GM18520 (cell line): ENCODE measurements around the gene WDR45.
"Not testable (repeated sequence)": the region's sequence is repeated elsewhere in the genome, so short reads cannot be mapped to it uniquely, and the experiment has no call there.

ENCODE experiments used
- ATAC-seq: cut with Tn5 transposase; IDR thresholded peaks from one replicate; pipeline ENCODE4 v1.9.1; 2021; ENCODE audit not compliant: unreplicated experiment

WDR45 gene

DNA sequence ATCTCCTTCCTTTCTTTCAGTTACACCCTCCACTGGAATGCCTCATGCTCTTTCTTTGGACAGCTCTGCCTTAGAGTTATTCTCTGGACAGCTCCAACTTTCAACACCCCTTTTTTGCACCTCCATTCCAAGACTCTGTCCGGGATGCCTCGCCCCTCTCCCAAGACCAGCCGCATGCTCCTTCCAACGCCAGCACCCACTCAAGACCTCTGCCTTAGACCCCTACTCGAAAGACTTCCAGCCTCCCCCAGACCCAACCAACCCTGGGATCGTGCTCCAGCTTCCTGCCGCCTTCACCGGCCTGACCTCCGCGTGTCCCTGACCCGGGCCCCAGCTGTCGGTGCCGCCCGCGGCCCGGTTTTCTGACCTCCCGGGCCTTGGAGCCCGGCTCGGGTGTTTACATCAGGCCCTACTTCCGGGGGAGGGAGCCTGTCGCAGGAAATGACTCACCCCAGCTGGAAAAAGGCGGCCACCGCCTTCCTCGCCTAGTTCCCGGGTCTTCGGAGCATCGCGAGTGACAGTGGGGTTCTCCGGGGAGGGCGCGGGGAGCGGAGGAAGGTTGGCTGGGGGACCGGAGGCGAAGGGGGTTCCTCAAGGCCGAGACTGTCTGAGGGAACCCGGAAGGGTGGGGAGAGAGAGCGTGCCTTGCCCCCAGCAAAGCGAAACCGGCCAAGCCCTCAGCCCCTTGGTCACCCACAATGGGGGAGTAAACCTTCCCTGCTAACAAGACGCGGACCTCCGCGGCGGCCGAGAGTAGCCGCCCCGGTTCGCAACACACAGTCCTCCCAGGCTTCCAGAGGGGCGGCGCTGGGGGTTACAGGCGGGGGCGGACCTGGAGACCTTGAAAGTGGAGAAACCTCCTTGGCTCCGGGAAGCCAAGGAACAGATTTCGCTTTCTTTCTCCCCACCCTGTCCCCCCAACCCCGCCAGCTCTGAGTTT, at the start of gene WDR45:
WDR45 (minus strand) TSS at position 399 of the 940 bp plus-strand sequence. CDS start 1,792 bp downstream, outside the sequence.
- no peak for ATAC-seq

DNA sequence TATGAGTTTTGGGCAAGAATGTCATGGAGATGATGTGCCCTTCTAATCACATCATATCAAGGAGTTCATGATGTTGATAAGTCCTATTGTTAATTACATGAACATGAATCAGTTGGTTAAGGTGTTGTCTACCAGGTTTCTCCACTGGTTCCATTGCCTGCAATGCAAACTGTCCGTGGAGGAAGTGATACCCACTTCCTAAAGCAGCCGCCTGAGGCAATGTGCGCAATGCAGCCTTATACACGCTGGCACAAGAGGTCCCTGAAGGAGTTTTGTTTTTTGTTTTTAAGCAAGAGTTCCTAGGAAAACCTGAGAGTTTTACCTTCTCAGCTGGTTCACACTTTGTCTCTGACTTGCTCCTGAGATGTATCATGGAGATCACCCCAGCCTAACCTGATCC, 49.7 kb upstream of the WDR45 start:
- ATAC-seq = no peak

DNA sequence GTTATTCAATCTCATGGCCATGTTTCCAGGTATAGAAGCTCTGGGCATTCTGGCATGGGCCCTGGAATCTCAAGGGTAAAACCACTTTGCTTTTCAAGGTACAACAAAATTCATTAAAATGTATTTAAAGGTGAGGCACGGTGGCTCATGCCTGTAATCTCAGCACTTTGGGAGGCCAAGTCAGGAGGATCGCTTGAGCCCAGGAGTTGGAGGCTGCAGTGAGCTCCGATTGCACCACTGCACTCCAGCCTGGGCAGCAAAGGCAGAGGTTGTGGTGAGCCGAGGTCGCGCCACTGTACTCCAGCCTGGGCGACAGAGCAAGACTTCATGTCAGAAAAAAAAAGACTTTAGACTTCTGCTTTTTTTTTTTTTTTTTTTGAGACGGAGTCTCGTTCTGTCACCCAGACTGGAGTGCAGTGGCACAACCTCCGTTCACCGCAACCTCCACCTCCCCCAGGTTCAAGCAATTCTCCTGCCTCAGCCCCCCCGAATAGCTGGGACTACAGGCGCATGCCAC, 48.1 kb upstream of the WDR45 start:
- ATAC-seq = not testable (repeated sequence)

DNA sequence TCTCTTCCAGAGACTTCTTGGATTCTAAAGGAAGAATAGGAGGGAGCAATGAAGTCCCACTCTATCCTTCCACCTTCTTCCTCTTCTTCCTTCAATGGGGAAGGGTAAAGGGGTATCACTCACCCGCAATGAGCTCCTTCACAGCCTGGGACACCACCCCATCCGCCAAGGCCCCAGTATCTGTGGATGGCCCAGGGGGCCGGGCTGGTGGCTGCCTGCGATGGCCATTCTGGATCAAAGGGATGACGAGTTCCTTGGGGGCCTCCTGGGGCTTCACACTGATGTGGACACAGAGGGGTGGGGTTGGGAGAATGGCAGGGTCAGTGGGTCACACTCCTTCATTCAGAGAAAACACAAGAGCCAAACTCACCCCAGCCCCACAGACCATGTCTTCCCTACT, 42.8 kb upstream of the WDR45 start:
- no peak for ATAC-seq

DNA sequence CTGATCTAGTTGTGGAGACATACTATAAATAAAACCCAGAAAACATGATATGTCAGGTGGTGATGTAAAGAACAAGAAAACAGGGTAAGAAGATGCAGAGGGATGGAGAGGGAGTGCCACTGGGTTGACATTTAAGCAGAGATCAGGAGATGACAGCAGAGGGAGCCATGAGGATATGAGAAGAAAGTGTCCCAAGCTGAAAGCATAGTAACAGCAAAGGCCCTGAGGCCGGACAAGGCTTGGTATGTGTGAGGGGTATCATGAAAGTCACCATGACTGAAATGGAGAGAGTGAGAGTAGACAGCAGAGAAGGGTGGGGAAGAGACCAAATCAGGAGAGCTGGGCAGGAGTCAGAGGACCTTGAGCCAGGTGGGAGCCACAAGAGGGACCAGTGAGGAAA, 40.4 kb upstream of the WDR45 start:
- ATAC-seq = no peak

DNA sequence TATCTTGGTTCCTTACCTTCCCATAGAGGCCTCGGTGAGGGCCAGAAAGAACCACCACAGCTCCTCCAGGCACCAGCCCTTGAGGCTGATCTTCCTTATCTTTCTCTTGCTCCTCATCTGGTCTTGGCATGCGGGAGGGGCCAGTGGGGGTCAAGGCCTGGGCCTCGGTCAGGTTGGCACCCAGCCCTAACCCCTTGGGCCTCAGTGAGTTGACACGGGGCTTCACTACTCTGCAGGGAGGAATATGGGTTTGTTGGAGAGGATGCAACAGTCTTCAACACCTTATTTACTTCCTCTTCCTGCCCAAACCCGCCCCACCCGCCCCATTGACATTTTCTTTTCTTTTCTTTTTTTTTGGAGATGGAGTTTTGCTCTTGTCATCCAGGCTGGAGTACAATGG, 37.9 kb upstream of the WDR45 start:
- ATAC-seq = no peak

DNA sequence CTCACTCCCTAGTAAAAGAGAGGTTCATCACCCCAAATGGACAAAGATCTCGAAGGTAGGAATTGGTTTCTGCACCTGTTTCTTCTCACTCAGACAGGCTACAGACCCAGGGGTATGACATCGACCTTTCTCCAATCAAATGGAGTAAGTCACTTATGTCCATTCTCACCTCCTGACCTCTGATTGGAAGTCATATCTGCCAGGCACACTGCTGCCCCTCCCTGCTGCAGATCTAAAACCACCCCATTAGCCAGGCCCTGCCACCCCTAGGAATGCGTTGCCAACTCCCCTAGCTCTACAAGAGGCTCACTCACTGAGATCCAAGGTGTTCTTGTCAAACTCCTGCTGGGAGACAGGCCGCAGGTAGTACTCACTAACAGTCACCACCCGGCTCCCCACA, 37.0 kb upstream of the WDR45 start:
- no peak for ATAC-seq

DNA sequence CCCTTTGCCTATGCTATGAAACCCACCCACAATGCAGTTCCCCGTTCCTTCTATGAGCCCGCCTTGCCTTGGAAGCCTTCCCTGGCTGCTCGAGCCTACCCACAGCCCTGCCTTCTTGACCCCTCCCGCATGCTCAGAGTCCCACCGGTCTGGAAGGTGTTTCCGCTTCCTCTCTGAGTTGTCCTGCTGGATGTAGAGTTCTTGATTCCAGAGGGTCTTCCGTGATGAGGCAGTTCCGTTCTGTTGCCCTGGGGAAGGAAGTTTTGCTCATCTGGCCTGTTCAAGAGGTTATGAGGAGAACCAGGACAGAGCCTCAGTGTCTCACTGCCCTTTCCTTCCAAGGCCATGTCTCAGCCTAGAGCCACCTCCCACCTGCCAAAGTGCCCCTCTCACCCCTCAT, 36.4 kb upstream of the WDR45 start:
- no peak for ATAC-seq

DNA sequence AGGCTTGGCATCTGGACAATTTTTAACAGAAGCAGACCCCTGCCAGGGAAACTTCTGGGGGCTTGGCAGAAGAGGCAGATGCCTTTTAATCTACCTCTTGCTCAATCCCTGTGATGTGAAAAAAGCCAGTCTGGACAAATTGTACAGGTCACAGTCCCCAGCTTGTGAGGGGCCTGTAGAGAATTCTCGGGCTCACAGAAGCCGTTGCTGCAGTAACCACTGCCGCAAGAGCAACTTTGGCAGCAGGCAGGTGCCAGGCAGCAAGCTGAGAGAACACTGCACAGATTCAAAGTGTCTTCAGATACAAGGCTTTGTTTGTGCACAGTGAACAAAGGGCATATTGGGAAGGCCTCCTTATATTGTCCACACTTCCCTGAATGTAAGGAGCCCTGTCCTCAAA, 32.1 kb upstream of the WDR45 start:
- no peak for ATAC-seq

DNA sequence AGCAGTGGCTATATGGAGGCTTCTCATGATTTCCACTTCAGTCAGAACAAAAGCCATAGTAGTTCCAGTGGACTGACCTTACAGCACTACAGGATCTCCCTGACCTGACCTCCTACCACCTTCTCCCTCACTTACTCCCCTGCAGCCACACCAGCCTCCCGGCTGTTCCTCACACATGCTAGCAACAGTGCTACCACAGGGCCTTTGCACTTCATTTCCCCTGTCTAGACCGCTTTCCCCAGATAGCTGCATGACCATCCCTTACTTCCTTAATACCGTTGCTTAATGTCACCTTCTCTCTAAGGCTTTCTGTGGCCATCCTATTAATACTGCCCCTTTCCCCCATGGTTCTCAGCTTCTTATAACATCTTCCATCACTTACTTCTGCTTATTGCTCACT, 30.7 kb upstream of the WDR45 start:
- ATAC-seq = no peak

DNA sequence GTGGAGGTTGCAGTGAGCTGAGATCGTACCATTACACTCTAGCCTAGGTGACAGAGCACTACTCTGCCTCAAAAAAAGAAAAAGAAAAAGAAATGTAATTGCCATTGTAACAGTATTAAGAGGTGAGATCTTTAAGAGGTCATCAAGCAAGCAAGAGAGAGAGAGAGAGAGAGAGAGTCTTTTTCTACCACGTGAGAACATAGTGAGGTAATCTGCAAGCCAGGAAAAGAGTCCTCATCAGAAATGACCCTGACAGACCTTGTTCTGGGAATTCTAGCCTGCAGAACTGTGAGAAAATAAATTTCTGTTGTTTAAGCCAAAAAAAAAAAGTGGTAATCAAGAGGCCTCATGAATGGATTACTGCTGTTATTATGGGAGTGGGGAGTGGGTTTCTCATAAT, 29.0 kb upstream of the WDR45 start:
- no peak for ATAC-seq

DNA sequence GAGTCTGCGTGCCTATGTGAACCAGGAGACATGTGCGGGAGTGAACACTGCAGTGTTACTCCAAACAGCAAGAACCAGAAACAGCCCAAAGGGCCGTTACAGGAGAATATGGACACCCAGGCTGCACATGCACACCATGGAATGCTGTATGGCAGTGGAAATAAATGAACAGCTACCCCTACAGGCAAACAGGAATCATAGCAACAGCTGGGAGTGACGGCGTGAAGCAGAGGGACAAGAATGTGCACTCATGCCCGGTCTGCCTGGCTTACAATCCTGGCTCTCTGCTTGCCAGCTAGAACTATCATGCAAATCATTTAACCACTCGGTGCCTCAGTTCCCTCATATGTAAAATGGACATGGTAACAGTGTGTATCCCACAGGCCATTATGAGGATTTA, 27.2 kb upstream of the WDR45 start:
- ATAC-seq = no peak

DNA sequence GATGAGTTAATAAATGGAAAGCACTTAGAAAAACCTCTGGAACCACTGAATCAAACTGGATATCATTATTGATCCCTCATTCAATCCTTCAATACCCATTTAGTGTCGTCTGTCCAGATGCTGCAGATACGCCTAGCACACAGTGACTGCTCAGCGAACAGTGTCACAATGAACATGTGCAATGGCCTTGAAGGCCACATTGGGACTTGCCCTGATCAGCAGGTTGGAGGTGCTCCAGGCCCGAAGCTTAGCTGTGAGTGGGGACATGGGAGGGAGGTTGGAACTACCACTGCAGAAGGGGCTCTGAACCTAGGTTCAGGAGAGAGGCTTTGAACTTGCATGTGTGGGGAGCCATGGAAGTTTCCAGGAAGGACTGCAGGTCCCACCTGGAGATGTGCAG, 26.6 kb upstream of the WDR45 start:
- no peak for ATAC-seq

DNA sequence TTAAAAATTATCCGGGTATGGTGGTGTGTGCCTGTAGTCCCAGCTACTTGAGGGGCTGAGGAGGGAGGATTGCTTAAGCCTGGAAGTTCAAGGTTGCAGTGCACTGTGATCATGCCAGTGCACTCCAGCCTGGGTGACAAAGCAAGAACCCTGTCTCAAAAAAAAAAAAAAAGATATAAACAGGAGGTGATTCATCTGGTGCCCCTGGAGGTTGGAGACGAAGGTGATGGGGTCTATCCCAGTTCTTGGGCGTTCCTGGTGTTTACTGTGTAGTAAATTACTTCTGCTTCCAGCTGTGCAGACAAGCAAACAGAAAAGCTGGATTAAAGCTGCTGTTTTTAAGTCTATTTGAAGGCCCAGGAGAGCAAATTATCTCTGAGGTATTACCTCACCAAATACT, 23.9 kb upstream of the WDR45 start:
- ATAC-seq = no peak

DNA sequence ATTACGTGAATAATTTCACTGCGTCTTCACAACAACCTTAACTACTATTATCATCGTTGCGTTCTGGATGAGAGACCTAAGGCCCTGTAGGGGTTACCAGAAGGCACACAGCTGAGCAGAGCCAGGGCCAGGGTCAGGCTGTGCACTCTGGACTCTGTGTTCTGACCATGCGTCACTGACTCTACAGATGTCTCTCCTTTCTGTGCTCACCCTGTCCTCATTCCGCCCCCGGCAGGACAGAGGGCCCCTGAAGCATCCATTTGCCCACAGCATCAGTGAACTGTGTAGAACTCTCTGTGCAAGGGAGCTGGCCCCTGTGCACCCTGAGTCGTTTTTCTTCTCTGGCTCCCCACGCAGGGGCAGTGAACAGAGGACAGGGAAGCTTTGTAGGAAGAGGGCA, 22.5 kb upstream of the WDR45 start:
- no peak for ATAC-seq

DNA sequence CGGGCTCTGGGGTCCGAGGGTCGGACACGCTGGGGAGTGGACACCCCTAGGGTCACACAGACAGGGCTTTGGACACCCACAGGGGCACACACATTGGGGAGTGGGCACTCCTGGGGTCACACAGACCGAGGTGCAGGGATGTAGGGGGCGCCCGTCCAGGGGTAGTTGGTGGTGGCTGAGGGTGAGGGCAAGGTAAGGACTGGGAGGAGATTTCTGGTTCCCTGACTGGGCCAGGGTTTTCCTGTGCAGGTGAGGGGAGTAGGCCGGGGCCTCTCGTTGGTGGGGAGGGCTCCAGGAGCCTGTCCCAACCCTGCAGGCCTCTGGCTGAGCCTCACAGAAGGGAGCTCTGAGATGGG, 21.9 kb upstream of the WDR45 start:
- no peak for ATAC-seq

DNA sequence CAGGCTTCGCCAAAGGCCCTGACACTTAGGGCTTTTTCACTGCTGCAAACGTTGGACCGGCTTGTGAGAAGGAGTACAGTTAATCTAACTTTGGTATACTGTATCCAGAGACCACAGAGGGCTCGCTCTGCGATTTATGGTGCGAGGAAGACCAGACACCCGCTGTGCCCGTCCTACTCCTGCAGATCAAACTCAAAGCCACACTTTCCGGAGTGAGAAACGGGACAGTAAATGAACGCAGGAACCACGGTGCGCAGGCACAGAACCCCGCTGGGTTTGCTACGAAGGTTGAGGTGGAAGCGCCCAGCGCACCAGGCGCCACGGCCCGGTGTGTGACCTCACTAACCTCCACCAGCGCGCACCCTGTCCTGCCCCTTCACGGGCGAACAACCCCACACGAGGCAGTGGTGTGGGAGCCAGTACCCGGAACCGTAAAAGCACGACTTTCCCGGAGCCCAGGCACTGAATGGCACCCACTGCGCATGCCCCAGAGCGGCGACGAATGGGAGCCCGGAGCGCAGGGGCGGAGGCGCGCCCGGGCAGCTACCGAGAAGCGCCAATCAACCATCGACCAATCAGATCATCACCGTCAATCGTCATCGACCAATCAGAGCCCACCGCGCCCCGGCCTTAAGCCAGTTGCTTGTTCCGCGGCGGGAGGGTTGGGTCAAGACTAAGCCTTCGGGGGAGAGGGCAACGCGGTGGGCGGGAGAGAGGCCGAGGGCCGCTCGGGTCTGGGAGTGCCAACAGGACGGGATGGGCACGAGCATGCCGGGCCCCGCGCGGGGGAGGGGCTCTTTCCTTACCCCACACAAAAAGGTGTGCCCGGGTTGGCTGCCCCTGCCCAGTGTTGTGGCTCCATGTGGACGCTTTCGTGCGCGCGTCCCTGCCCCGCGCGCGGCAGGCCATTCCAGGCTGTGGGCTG, 21.3 kb upstream of the WDR45 start:
- peak; percentile 98 for ATAC-seq

DNA sequence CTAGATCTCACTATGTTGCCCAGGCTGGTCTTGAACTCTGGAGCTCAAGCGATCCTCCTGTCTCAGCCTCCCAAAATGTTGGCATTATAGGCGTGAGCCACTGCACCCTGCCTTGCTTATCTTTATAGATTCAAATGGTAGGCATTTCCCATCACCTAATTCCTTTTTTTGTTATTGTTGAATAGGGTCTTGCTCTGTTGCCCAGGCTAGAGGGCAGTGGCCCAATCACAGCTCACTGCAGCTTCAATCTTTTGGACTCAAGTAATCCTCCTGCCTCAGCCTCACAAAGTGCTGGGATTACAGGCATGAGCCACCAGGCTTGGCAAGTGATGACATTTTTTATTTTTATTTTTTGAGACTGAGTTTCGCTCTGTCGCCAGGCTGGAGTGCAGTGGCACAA, 16.7 kb upstream of the WDR45 start:
- no peak for ATAC-seq

DNA sequence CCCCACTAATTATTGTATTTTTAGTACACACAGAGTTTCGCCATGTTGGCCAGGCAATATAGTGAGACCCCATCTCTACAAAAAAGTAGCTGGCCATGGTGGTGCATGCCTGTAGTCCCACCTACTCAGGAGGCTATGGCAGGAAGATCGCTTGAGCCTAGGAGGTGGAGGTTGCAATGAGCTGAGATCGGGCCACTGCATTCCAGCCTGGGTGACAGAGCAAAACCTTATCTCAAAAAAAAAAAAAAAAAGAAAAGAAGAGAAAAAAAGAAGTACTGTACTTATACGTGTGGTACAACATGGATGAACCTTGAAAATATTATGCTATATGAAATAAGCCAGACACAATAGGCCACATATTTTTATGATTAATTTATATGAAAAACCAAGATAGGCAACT, 9.9 kb upstream of the WDR45 start:
- ATAC-seq = no peak

DNA sequence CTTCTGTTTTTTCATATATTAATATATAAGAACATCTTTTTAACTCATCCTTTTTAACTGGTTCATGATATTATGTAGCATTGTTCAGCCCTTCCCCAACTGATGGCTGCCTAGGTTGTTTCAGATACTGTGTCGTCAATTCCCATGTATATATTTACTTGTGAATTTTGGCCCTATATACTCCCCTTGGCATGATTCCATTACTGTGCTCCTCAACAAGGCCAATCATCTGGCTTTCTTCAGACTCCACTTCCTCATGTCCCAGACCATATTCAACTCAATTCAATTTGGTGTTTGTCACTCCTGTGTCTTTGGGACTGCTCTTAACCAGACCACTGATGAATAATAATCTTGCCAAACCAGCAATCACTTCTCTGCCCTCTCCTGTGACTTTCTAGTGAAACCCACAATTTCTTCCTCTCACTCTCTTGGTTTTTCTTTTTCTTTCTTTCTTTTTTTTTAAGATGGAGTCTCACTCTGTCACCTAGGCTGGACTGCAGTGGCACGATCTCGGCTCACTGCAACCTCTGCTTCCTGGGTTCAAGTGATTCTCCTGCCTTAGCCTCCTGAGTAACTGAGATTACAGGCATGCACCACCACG, 2.7 kb upstream of the WDR45 start:
- no peak for ATAC-seq

DNA sequence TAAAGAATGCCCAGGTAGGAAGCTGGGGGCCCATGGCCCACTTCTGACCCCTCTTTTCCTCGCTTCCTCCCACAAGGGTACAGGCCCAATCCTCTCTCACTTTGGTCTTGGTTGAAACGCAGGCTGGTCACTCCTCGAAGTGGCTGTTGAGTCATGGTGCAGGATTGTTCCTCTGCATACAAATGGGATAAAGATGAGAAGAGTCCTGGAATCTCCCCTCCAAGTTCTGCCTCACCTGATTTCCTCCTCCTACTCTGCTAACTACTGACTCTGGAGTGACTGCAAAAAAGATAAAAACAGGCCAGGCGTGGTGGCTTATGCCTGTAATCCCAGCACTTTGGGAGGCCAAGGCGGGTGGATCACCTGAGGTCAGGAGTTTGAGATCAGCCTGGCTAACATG, 1.7 kb downstream of the WDR45 start:
- no peak for ATAC-seq
